GM18505 (cell line): ENCODE measurements around the gene PPP3CA.

Experiments
- ATAC-seq: cut with Tn5 transposase; IDR thresholded peaks from one replicate; pipeline ENCODE4 v1.9.1; 2021; ENCODE audit not compliant: unreplicated experiment
- POLR2A ChIP-seq: IDR thresholded peaks from 4 replicates; pipeline ENCODE4 v1.6.1; 2011; ENCODE audit warnings: borderline replicate concordance; ENCODE audit not compliant: insufficient read depth, insufficient read length; ENCODE audit errors: extremely low read depth

PPP3CA gene

GRCh38 chr4:101271516-101271915, 75.8 kb downstream of the PPP3CA start:
- no peak for TF ChIP-seq POLR2A
- ATAC-seq = no peak

DNA sequence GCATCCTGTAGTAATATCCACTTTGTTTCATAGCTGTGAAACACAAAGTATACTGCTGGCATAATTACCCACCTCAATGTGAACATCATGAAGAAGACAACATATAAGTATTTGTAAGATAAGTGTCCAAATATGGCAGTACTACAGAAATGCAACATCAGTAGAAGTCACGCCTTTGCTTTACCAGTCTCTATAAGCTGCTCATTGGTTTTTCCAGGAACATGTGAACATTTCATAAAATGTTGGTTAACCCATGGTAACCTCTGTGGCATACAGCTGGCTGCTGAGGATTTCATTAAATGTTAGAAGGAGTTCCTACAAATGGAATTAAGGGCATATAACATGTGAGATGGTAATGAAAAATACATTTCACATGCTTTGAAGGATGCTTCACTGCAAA, 77.6 kb downstream of the PPP3CA start:
- no peak for ATAC-seq

DNA sequence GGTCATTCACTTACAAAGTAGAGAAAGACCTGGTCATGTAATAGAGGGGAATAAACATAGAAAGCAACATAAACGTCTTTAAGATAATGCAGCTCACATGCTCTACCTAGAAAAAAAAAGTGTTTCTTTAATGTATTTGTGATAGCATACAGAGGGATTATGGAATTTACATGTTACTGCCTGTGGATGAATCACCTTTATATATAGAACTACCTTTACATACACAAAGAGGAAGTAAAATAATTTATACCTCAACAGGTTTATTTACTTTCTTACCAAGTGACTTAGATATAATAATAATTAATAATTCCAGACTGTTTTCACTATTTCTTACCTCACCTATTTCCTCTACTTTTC, 81.5 kb downstream of the PPP3CA start:
- no peak for ATAC-seq
- TF ChIP-seq POLR2A = no peak

More for the DNA sequence above, 77.6 kb downstream of the PPP3CA start:
- no peak for TF ChIP-seq POLR2A

- TF ChIP-seq POLR2A = no peak
- ATAC-seq = no peak
Observed at GRCh38 chr4:101264993-101265815, 82.1 kb downstream of the PPP3CA start.

GRCh38 chr4:101264512-101264911, 82.8 kb downstream of the PPP3CA start:
- ATAC-seq = no peak
- no peak for TF ChIP-seq POLR2A

DNA sequence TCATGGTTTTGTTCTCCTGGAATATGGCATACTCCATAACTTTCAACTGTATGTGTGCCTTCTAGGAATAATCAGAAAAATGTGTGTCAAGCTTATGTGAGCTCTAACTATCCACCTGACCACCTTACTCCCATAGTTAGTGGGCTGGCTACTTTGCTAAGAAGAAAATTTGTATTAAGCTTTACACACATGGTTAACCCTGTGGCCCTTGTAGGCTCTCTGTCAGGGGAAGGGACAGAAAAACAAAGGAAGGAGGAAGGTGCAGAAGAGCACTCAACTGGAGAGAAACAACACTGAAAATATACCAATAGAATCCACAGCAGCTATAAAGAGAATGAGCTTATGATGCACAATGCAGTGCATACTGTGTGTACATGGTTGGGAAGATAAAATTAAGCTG, 84.6 kb downstream of the PPP3CA start:
- ATAC-seq = peak; percentile 45
- no peak for TF ChIP-seq POLR2A

- ATAC-seq = peak; percentile 85
- TF ChIP-seq POLR2A = no peak
Observed at GRCh38 chr4:101259876-101260275, 87.5 kb downstream of the PPP3CA start.

DNA sequence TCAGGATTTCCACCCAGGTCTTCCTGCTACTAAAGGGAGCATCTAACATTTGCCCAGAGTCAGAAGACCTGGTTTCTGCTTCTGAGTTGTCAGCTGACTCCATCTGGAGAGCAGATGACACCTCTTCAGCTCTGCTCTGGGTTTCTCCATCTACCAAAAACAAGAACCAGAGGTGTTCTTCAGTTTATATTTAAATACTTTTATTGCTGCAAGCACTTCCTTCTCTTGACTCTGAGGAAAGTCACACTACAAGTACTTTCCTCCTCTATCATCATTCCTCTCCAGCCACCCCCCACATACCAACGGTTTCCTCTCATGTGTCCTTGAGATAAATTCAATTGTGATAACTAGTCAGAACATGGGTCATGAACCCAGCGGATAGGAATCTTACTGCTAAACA, 88.4 kb downstream of the PPP3CA start:
- TF ChIP-seq POLR2A = no peak
- no peak for ATAC-seq

- no peak for ATAC-seq
- TF ChIP-seq POLR2A = no peak
Observed at GRCh38 chr4:101256222-101256621, 91.1 kb downstream of the PPP3CA start.

GRCh38 chr4:101254776-101255175, 92.5 kb downstream of the PPP3CA start:
- no peak for ATAC-seq
- no peak for TF ChIP-seq POLR2A

DNA sequence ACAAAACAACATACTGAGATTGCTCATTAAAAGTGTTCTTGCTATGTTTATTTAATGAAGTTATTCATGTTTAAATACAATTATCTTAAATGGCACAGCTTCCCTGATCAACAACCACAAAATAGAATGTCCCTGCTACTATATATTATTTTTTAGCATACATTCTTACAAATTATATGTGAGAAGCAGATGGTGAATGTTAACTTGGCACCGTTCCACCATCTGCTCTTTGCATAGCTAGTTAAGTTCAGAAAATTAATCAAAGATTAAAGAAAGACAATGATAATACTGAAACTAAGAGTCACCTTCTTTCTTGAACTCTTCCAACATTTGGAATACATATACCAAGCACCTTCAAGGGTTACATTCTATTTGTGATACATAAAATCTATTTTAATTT, 94.2 kb downstream of the PPP3CA start:
- no peak for TF ChIP-seq POLR2A
- no peak for ATAC-seq

DNA sequence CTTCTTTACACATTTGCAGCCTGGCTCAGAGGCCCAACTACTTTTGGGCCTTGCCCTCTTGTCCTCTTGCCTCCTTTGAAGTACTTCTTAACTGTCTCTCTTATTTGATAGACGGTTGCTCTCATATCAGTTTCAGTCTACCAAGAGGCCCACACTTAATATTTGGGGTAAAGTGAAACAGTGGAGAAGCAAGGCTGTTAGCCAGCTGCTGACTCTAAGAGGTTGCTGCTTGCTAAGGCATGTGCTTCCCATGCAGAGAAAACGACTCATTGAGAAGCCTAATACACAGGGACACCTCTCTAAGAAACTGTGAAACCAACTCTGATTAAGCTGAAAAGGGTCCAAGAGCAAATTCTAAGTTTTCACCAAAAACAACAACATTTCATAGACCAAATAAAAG, 94.6 kb downstream of the PPP3CA start:
- TF ChIP-seq POLR2A = no peak
- ATAC-seq = no peak

- no peak for TF ChIP-seq POLR2A
- no peak for ATAC-seq
Observed at GRCh38 chr4:101251261-101251660, 96.1 kb downstream of the PPP3CA start.

DNA sequence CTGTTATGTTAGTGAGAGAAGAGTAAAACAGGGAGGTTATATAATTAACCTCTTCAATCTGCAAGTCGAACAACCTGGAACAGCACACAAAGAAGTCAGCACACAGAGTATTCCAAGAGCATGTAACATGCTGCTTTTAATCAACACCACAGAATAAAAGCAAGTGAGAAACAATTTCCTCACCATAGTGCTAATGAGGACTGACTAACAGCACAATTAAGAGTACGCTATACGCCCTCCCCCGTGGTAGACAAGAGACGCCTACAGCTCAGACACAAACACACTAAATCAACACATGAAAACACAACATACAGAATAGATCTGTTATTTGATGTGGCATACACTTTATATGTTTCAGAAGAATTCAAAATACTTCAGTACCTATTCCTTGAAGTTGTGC, 103.0 kb downstream of the PPP3CA start:
- ATAC-seq = no peak
- TF ChIP-seq POLR2A = no peak
